Measurements from ENCODE around the gene FCN1.

Gene FCN1

GRCh38 chr9:134913713-134914500 is 3.8 kb downstream of the FCN1 start:
- DNase-seq (ENCODE audit: low read depth): no peak

GRCh38 chr9:134913041-134913712 is 4.5 kb downstream of the FCN1 start:
- no peak for DNase-seq (ENCODE audit: low read depth)

- no peak for DNase-seq (ENCODE audit: low read depth)
Observed at GRCh38 chr9:134912126-134912840, 5.4 kb downstream of the FCN1 start.

GRCh38 chr9:134909511-134910481 is 7.9 kb downstream of the FCN1 start:
- no peak for DNase-seq (ENCODE audit: low read depth)

GRCh38 chr9:134908524-134909309 is 9.0 kb downstream of the FCN1 start:
- no peak for DNase-seq (ENCODE audit: low read depth)

GRCh38 chr9:134902936-134903335 is 14.8 kb downstream of the FCN1 start:
- no peak for DNase-seq (ENCODE audit: low read depth)

GRCh38 chr9:134899818-134900217 is 17.9 kb downstream of the FCN1 start:
- no peak for DNase-seq (ENCODE audit: low read depth)

- DNase-seq (ENCODE audit: low read depth): no peak
Observed at GRCh38 chr9:134899168-134899567, 18.5 kb downstream of the FCN1 start.

GRCh38 chr9:134898319-134898718 is 19.4 kb downstream of the FCN1 start:
- DNase-seq (ENCODE audit: low read depth): no peak

GRCh38 chr9:134897584-134898170 is 20.0 kb downstream of the FCN1 start:
- DNase-seq (ENCODE audit: low read depth): no peak

GRCh38 chr9:134896834-134897583 is 20.7 kb downstream of the FCN1 start:
- DNase-seq (ENCODE audit: low read depth): no peak

- DNase-seq (ENCODE audit: low read depth): no peak
Observed at GRCh38 chr9:134895908-134896833, 21.5 kb downstream of the FCN1 start.

GRCh38 chr9:134895567-134895907 is 22.2 kb downstream of the FCN1 start:
- no peak for DNase-seq (ENCODE audit: low read depth)

GRCh38 chr9:134895097-134895496 is 22.6 kb downstream of the FCN1 start:
- DNase-seq (ENCODE audit: low read depth): no peak

GRCh38 chr9:134894136-134894860 is 23.4 kb downstream of the FCN1 start:
- no peak for DNase-seq (ENCODE audit: low read depth)

- no peak for DNase-seq (ENCODE audit: low read depth)
Observed at GRCh38 chr9:134892820-134893420, 24.8 kb downstream of the FCN1 start.

GRCh38 chr9:134892221-134892620 is 25.5 kb downstream of the FCN1 start:
- no peak for DNase-seq (ENCODE audit: low read depth)

GRCh38 chr9:134891713-134892112 is 26.0 kb downstream of the FCN1 start:
- no peak for DNase-seq (ENCODE audit: low read depth)
